Upper lobe of left lung (tissue), 4 donors: Measurements from ENCODE around the gene CLIP1.

ENCODE experiments used
- EP300 ChIP-seq, 4 donors: sonication (generic); formaldehyde crosslinking; IDR thresholded peaks; one replicate each; pipeline ENCODE4 v1.5.1; 2017; ENCODE audit warnings: antibody characterized with exemption in 4 of 4, control low read depth in 2 of 4
- TF ChIP-seq, protein P1 (sequence below), 6 experiments: fragments of 450-650 bp in 4 of 6; fragments of 200-600 bp in 2 of 6; sonication (generic) in 2 of 6; IDR thresholded peaks; one replicate each; pipeline ENCODE4 v1.5.1; 2016 to 2019; ENCODE audit warnings: antibody characterized with exemption in 6 of 6

DNA sequence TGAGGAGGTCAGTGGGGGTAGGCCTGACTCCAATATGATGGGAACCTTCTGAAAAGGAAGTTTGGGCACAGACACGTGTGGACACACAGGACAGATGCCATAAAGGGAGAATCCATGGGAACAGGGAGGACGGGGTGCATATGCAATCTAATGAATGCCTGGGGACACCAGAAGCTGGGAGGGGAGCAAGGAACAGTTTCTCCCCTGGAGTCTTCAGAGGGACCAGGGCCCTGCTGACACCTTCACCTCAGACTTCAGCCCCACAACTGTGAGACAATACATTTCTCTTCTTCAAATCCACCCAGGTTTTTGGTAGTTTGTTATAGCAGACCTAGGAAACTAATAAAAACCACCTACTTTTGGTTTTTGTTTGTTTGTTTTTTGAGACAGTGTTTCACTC, 35.2 kb upstream of the CLIP1 start:
- TF ChIP-seq, protein P1, sequence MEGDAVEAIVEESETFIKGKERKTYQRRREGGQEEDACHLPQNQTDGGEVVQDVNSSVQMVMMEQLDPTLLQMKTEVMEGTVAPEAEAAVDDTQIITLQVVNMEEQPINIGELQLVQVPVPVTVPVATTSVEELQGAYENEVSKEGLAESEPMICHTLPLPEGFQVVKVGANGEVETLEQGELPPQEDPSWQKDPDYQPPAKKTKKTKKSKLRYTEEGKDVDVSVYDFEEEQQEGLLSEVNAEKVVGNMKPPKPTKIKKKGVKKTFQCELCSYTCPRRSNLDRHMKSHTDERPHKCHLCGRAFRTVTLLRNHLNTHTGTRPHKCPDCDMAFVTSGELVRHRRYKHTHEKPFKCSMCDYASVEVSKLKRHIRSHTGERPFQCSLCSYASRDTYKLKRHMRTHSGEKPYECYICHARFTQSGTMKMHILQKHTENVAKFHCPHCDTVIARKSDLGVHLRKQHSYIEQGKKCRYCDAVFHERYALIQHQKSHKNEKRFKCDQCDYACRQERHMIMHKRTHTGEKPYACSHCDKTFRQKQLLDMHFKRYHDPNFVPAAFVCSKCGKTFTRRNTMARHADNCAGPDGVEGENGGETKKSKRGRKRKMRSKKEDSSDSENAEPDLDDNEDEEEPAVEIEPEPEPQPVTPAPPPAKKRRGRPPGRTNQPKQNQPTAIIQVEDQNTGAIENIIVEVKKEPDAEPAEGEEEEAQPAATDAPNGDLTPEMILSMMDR (IDR thresholded peaks at IDR 0.05), result no peak
- no peak for TF ChIP-seq EP300 (IDR thresholded peaks at IDR 0.05)
